Sigmoid colon (tissue), 7 donors: ENCODE measurements around the gene AP2S1. TPM values are rescaled to one million over a fixed set of nuclear protein-coding genes. Genes with fewer than 3 reads are reported as not detected.

Experiments used
- DNase-seq: peaks from one replicate; pipeline ENCODE4 v3.0.0-alpha.2; 2019
- H3K27ac ChIP-seq, 4 donors: fragments of 200-600 bp; sonication (generic); one replicate each; pipeline ENCODE4 v1.5.1; 2016 to 2019; ENCODE audit warnings: mild to moderate bottlenecking in 1 of 4
- H3K27me3 ChIP-seq, 3 donors: fragments of 200-600 bp; sonication (generic); one replicate each; pipeline ENCODE4 v1.5.1; 2019; ENCODE audit warnings: mild to moderate bottlenecking in 1 of 3
- H3K36me3 ChIP-seq, 4 donors: fragments of 200-600 bp; sonication (generic); one replicate each; pipeline ENCODE4 v1.5.1; 2016 to 2019
- H3K4me1 ChIP-seq, 4 donors: fragments of 200-600 bp; sonication (generic); one replicate each; pipeline ENCODE4 v1.5.1; 2017 to 2019
- H3K4me3 ChIP-seq, 4 donors: fragments of 200-600 bp; sonication (generic); one replicate each; pipeline ENCODE4 v1.5.1; 2017 to 2019; ENCODE audit warnings: mild to moderate bottlenecking in 2 of 4, moderate library complexity in 1 of 4
- H3K9me3 ChIP-seq, 4 donors: fragments of 200-600 bp in 3 of 4; sonication (generic) in 3 of 4; one replicate each; pipeline versions ENCODE4 v1.5.1 to v1.6.1; 2013 to 2019
- EP300 ChIP-seq, 4 donors: sonication (generic); formaldehyde crosslinking; IDR thresholded peaks; one replicate each; pipeline ENCODE4 v1.6.1; 2017; ENCODE audit warnings: antibody characterized with exemption in 4 of 4
- POLR2A ChIP-seq, 2 donors: fragments of 450-650 bp; IDR thresholded peaks; one replicate each; pipeline ENCODE4 v1.6.1; 2016; ENCODE audit warnings: antibody characterized with exemption in 2 of 2, mild to moderate bottlenecking in 2 of 2, moderate library complexity in 2 of 2
- POLR2AphosphoS5 ChIP-seq, 4 donors: sonication (generic); formaldehyde crosslinking; IDR thresholded peaks; one replicate each; pipeline ENCODE4 v1.6.1; 2017; ENCODE audit warnings: antibody characterized with exemption in 4 of 4
- WGBS, 2 donors: extraction: QIAGEN DNeasy Blood & Tissue Kit; methylation state at CpG; one replicate each; pipeline ENCODE4 v1.1.7; 2013; 5-methylcytosine and 5-hydroxymethylcytosine counted together
- intact Hi-C: fragments of 100-400 bp; cut with DNase I; formaldehyde crosslinking; loops from one replicate; pipeline ENCODE4 v1.15.1; 2023
- polyA plus RNA-seq, 3 donors: library from polyadenylated mRNA; stranded (reverse); fragments of 200-250 nt; gene quantifications; one replicate each; pipeline ENCODE4 v1.2.3, GENCODE V29; 2013
- total RNA-seq, 4 donors: library from RNA; depleted of rRNA; stranded (reverse); fragments of >200 nt; gene quantifications; one replicate each; pipeline ENCODE4 v1.1.0, GENCODE V29; 2016
- TF ChIP-seq, protein P1 (sequence below), 4 experiments: fragments of 450-650 bp in 3 of 4; fragments of 200-600 bp in 1 of 4; IDR thresholded peaks; one replicate each; pipeline ENCODE4 v1.5.1; 2016 to 2019; ENCODE audit warnings: antibody characterized with exemption in 4 of 4, mild to moderate bottlenecking in 3 of 4, moderate library complexity in 2 of 4
- donor health status: healthy with polysubstance abuse.
- donor health status: Bipolar disorder and iron deficiency.
- donor health status: healthy.

The AP2S1 gene
- 10 to 100 TPM; 52.4 to 84.3 (median 73.0) TPM for total RNA-seq
- 100 to 1,000 TPM; 139 to 167 (median 163) TPM for polyA plus RNA-seq

DNA sequence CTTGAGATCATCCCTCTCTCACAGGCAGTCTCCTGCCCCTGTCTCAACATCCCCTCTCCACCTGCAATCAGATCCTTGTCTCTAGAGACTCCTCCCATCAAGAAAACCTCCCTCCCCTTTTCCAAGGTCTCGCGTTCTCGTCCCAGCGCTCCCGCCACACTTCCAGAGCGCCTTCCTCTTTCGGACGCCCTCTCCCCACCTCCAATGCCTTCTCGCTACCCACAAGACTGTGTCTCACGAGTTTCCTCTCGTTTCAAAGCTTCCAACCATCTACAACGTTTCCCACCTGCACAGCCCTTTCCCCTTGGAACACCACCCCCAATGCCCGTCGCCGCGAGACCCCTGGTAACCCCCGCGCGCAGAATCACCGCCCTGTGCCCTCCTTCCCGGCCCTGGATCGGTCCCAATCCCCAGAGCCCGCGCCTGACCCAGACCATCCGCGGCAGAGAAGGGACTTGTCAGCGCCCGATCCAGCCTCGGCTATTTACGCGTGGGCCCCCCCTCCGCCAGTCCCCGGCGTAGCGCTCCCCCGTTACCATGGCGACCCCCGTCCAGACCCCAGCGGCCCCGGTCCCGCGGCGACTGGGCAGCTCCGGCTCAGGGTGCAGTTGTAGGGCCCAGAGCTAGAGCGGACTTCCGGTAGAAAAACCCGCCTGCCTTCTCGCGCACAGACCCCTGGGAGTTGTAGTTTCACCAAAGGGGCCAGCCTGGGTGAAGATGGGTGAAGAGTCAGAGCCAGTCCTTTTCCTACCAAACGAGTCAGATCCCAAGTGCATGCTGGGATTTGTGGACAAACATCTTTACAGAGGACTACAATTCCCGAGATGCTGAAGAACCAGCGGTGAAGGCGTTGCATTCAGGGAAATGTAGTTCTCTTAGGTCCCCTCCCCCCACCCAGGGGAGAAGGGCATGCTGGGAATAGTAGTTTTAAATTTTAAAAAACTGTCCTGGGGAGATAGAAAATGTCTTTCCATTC lies at the start of gene AP2S1:
Gene AP2S1 (minus strand): TSS at position 619 of the 976 bp plus-strand sequence. CDS start 80 bp downstream, at position 539.
- peaks cover 0 to 50% (median 42%) of the 10 kb centered on the region in 4 donors for H3K4me1 ChIP-seq
- H3K4me3 ChIP-seq: peak within 1 kb of the TSS; percentile 73 to 96 (median 92)
- WGBS, 2 donors: 0 to 1% methylated on average over 53 of the region's 53 CpGs
- TF ChIP-seq POLR2A (IDR thresholded peaks at IDR 0.05) (peak; percentile 76 to 79), EP300 (IDR thresholded peaks at IDR 0.05) (no peak), POLR2AphosphoS5 (IDR thresholded peaks at IDR 0.05) (peak; percentile 79 to 92 (median 90))
- TF ChIP-seq, protein P1, sequence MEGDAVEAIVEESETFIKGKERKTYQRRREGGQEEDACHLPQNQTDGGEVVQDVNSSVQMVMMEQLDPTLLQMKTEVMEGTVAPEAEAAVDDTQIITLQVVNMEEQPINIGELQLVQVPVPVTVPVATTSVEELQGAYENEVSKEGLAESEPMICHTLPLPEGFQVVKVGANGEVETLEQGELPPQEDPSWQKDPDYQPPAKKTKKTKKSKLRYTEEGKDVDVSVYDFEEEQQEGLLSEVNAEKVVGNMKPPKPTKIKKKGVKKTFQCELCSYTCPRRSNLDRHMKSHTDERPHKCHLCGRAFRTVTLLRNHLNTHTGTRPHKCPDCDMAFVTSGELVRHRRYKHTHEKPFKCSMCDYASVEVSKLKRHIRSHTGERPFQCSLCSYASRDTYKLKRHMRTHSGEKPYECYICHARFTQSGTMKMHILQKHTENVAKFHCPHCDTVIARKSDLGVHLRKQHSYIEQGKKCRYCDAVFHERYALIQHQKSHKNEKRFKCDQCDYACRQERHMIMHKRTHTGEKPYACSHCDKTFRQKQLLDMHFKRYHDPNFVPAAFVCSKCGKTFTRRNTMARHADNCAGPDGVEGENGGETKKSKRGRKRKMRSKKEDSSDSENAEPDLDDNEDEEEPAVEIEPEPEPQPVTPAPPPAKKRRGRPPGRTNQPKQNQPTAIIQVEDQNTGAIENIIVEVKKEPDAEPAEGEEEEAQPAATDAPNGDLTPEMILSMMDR (IDR thresholded peaks at IDR 0.05): no peak
- H3K36me3 ChIP-seq: peaks cover 0 to 3% (median 0%) of the 10 kb centered on the region in 4 donors
- DNase-seq: peak; percentile 98
- no peaks in the 10 kb centered on the region for H3K9me3 ChIP-seq
- peak within 1 kb of the TSS; percentile 87 to 97 (median 93) for H3K27ac ChIP-seq
- H3K27me3 ChIP-seq: no peaks in the 10 kb centered on the region
- intact Hi-C loops: loop anchor here (10.0 kb wide), 1 partner anchor 246 kb away; the partner anchor contains the start of gene CALM3

- Histone ChIP-seq H3K27me3 (no peaks in the 10 kb centered on the region), H3K4me3 (no peak overlapping the region), H3K4me1 (peaks cover 0 to 51% (median 32%) of the 10 kb centered on the region in 4 donors), H3K36me3 (no peaks in the 10 kb centered on the region), H3K27ac (no peak overlapping the region), H3K9me3 (no peaks in the 10 kb centered on the region)
- 84 to 93% methylated on average over 5 of the region's 5 CpGs for WGBS, 2 donors
- intact Hi-C loops: no loop called here
- DNase-seq: no peak
- no peak for TF ChIP-seq POLR2AphosphoS5 (IDR thresholded peaks at IDR 0.05)
- TF ChIP-seq POLR2A (IDR thresholded peaks at IDR 0.05): no peak
- no peak for TF ChIP-seq EP300 (IDR thresholded peaks at IDR 0.05)
- TF ChIP-seq, protein P1 (IDR thresholded peaks at IDR 0.05): no peak
Observed at GRCh38 chr19:46900341-46900740, 49.7 kb upstream of the AP2S1 start.

- no peaks in the 10 kb centered on the region for H3K9me3 ChIP-seq
- H3K4me3 ChIP-seq: no peak overlapping the region
- no peaks in the 10 kb centered on the region for H3K36me3 ChIP-seq
- TF ChIP-seq POLR2AphosphoS5 (IDR thresholded peaks at IDR 0.05) (no peak), POLR2A (IDR thresholded peaks at IDR 0.05) (no peak), EP300 (IDR thresholded peaks at IDR 0.05) (no peak)
- TF ChIP-seq, protein P1 (IDR thresholded peaks at IDR 0.05): no peak
- H3K27me3 ChIP-seq: no peaks in the 10 kb centered on the region
- intact Hi-C loops: no loop called here
- peak; percentile 75 for DNase-seq
- peaks cover 0 to 35% (median 23%) of the 10 kb centered on the region in 4 donors for H3K4me1 ChIP-seq
- H3K27ac ChIP-seq: peak overlapping the region in 1 of 4 donors; percentile 26
- WGBS, 2 donors: 84 to 87% methylated on average over 5 of the region's 5 CpGs
Observed at GRCh38 chr19:46898731-46899130, 48.1 kb upstream of the AP2S1 start.

- no peak overlapping the region for H3K27ac ChIP-seq
- H3K4me3 ChIP-seq: no peak overlapping the region
- H3K27me3 ChIP-seq: no peaks in the 10 kb centered on the region
- peaks cover 0 to 14% (median 12%) of the 10 kb centered on the region in 4 donors for H3K4me1 ChIP-seq
- H3K36me3 ChIP-seq: no peaks in the 10 kb centered on the region
- TF ChIP-seq POLR2AphosphoS5 (IDR thresholded peaks at IDR 0.05) (no peak), POLR2A (IDR thresholded peaks at IDR 0.05) (no peak), EP300 (IDR thresholded peaks at IDR 0.05) (no peak)
- TF ChIP-seq, protein P1 (IDR thresholded peaks at IDR 0.05): no peak
- WGBS, 2 donors: 85 to 88% methylated on average over 10 of the region's 10 CpGs
- intact Hi-C loops: no loop called here
- no peaks in the 10 kb centered on the region for H3K9me3 ChIP-seq
- DNase-seq: no peak
Observed at GRCh38 chr19:46896076-46896794, 45.6 kb upstream of the AP2S1 start.
